ENCODE measurements around the gene TRPC3.

Gene TRPC3

GRCh38 chr4:121951521-121952110 lies at the start of gene TRPC3:
TSS of gene TRPC3 (minus strand) at chr4:121952060. CDS start at chr4:121951680, 380 bp downstream.
- peak; percentile 7 for DNase-seq

- DNase-seq: no peak
These were observed 49.0 kb upstream of the TRPC3 start for GRCh38 chr4:122000849-122001248.

- DNase-seq: no peak
These were observed 46.2 kb upstream of the TRPC3 start for GRCh38 chr4:121998024-121998423.

GRCh38 chr4:121995790-121996537 lies 44.1 kb upstream of the TRPC3 start:
- DNase-seq: no peak

- DNase-seq: no peak
These were observed 40.1 kb upstream of the TRPC3 start for GRCh38 chr4:121991968-121992367.

GRCh38 chr4:121990489-121990888 lies 38.6 kb upstream of the TRPC3 start:
- DNase-seq: no peak

GRCh38 chr4:121989715-121990114 lies 37.9 kb upstream of the TRPC3 start:
- no peak for DNase-seq

GRCh38 chr4:121988950-121989349 lies 37.1 kb upstream of the TRPC3 start:
- DNase-seq: no peak

GRCh38 chr4:121980643-121981042 lies 28.8 kb upstream of the TRPC3 start:
- no peak for DNase-seq

- DNase-seq: no peak
These were observed 26.3 kb upstream of the TRPC3 start for GRCh38 chr4:121978172-121978516.

- no peak for DNase-seq
These were observed 25.7 kb upstream of the TRPC3 start for GRCh38 chr4:121977251-121978171.

- no peak for DNase-seq
These were observed 23.9 kb upstream of the TRPC3 start for GRCh38 chr4:121975784-121976183.

GRCh38 chr4:121973816-121974215 lies 22.0 kb upstream of the TRPC3 start:
- no peak for DNase-seq

GRCh38 chr4:121968859-121969258 lies 17.0 kb upstream of the TRPC3 start:
- no peak for DNase-seq

GRCh38 chr4:121964958-121965357 lies 13.1 kb upstream of the TRPC3 start:
- no peak for DNase-seq

- no peak for DNase-seq
These were observed 9.0 kb upstream of the TRPC3 start for GRCh38 chr4:121960818-121961217.

GRCh38 chr4:121958777-121959176 lies 6.9 kb upstream of the TRPC3 start:
- DNase-seq: no peak

- DNase-seq: no peak
These were observed 5.4 kb upstream of the TRPC3 start for GRCh38 chr4:121957266-121957665.

- DNase-seq: no peak
These were observed 2.0 kb upstream of the TRPC3 start for GRCh38 chr4:121953860-121954259.

GRCh38 chr4:121952290-121952689 lies 430 bp upstream of the TRPC3 start:
- no peak for DNase-seq

- DNase-seq: no peak
These were observed 960 bp downstream of the TRPC3 start for GRCh38 chr4:121950680-121951520.

- peak; percentile 82 for DNase-seq
These were observed 1.6 kb downstream of the TRPC3 start for GRCh38 chr4:121950212-121950679.

- DNase-seq: no peak
These were observed 5.2 kb downstream of the TRPC3 start for GRCh38 chr4:121946644-121947043.

Data from activated T-cell treated with anti-CD3 and anti-CD28 coated beads for 4 hours (primary cell).